PC-3 (cell line): ENCODE data around the gene FBLN1. TPM values are rescaled to one million over a fixed set of nuclear protein-coding genes. Genes with fewer than 3 reads are reported as not detected.

Source experiments
- ATAC-seq: fragments of 200-7000 bp; cut with Tn5 transposase; 2 replicates; pipeline ENCODE4 v1.9.1; 2020; ENCODE audit warnings: mild to moderate bottlenecking, moderate library complexity
- BruUV-seq: library from RNA; stranded (reverse); fragments of 400-500 nt; replicated peaks from 2 replicates; lab custom pipeline; 2021; lab: Mats Ljungman, UMichigan
- CTCF ChIA-PET: fragments of 300-600 bp; sonication (Branson Sonifier 250); formaldehyde crosslinking; loops from one replicate; lab custom pipeline; 2022; ENCODE audit warnings: antibody characterized with exemption; lab: Charles Lee
- POLR2A ChIA-PET: fragments of 300-600 bp; sonication (Branson Sonifier 250); formaldehyde crosslinking; loops from one replicate; lab custom pipeline; 2022; ENCODE audit warnings: antibody characterized with exemption; ENCODE audit not compliant: unreplicated experiment; lab: Charles Lee
- DNase-seq: peaks from one replicate; pipeline ENCODE4 v3.0.0-alpha.2; 2015
- H2AFZ ChIP-seq: fragments of 300-600 bp; sonication (generic); 2 replicates; pipeline ENCODE4 v1.6.0; 2016; ENCODE audit warnings: antibody characterized with exemption, low read length
- H3F3A ChIP-seq: fragments of 300-600 bp; sonication (generic); one replicate; pipeline ENCODE4 v1.6.0; 2017; ENCODE audit warnings: antibody characterized with exemption, low read length, control low read depth, mild to moderate bottlenecking; ENCODE audit not compliant: unreplicated experiment
- H3K27ac ChIP-seq: fragments of 300-600 bp; sonication (generic); 2 replicates; pipeline ENCODE4 v1.5.1; 2016; ENCODE audit warnings: mild to moderate bottlenecking, low read length
- H3K27me3 ChIP-seq: fragments of 300-600 bp; sonication (generic); 2 replicates; pipeline ENCODE4 v1.6.1; 2016; ENCODE audit warnings: low read length, mixed read lengths
- H3K36me3 ChIP-seq: fragments of 300-600 bp; sonication (generic); 2 replicates; pipeline ENCODE4 v1.6.1; 2016; ENCODE audit warnings: low read depth, mixed run types, low read length, mixed read lengths
- H3K4me1 ChIP-seq: fragments of 300-600 bp; sonication (generic); 2 replicates; pipeline ENCODE4 v1.5.1; 2016; ENCODE audit warnings: low read length; ENCODE audit not compliant: insufficient read depth
- H3K4me2 ChIP-seq: fragments of 300-600 bp; sonication (generic); 2 replicates; pipeline ENCODE4 v1.6.0; 2016; ENCODE audit warnings: low read length
- H3K4me3 ChIP-seq: fragments of 300-600 bp; sonication (generic); 2 replicates; pipeline ENCODE4 v1.5.1; 2016; ENCODE audit warnings: mild to moderate bottlenecking, low read length, mixed read lengths
- H3K79me2 ChIP-seq: fragments of 300-600 bp; sonication (generic); 2 replicates; pipeline ENCODE4 v1.6.1; 2017; ENCODE audit warnings: low read length, mixed read lengths
- H3K9ac ChIP-seq: fragments of 300-600 bp; sonication (generic); 2 replicates; pipeline ENCODE4 v1.6.0; 2016; ENCODE audit warnings: mild to moderate bottlenecking, low read length
- H3K9me2 ChIP-seq: fragments of 300-600 bp; sonication (generic); replicated peaks from 2 replicates; pipeline ENCODE4 v1.6.1; 2016; ENCODE audit warnings: mixed run types, low read length, mixed read lengths
- H3K9me3 ChIP-seq: fragments of 300-600 bp; sonication (generic); 2 replicates; pipeline ENCODE4 v1.6.1; 2016; ENCODE audit warnings: low read length, mixed read lengths
- H4K20me1 ChIP-seq: fragments of 300-600 bp; sonication (generic); 2 replicates; pipeline ENCODE4 v1.6.1; 2016; ENCODE audit warnings: low read length, mixed read lengths
- CTCF ChIP-seq: fragments of 300-600 bp; sonication (generic); conservative IDR thresholded peaks from 2 replicates; pipeline ENCODE4 v1.5.1; 2017; ENCODE audit warnings: antibody characterized with exemption, low read depth, mild to moderate bottlenecking, low read length
- EZH2 ChIP-seq: fragments of 300-600 bp; sonication (generic); IDR thresholded peaks from one replicate; pipeline ENCODE4 v1.6.1; 2017; ENCODE audit warnings: antibody characterized with exemption, mild to moderate bottlenecking, low read length; ENCODE audit not compliant: unreplicated experiment
- EZH2phosphoT487 ChIP-seq: fragments of 300-600 bp; sonication (generic); IDR thresholded peaks from 2 replicates; pipeline ENCODE4 v1.6.1; 2018; ENCODE audit warnings: mild to moderate bottlenecking, antibody characterized with exemption, low read length, borderline replicate concordance
- intact Hi-C: fragments of 100-400 bp; cut with micrococcal nuclease; formaldehyde crosslinking; loops from 2 replicates; pipeline ENCODE4 v1.9.0; 2023
- total RNA-seq: library from RNA; depleted of rRNA; stranded (reverse); fragments of >200 nt; gene quantifications from 2 replicates; pipeline ENCODE4 v1.2.3, GENCODE V29; 2014

The FBLN1 gene
- total RNA-seq, 1 experiment from 2014 or later, result 13.4 TPM

GRCh38 chr22:45477366-45478107 lies 25.1 kb upstream of the FBLN1 start:
- H3K4me3 ChIP-seq, result no peak overlapping the region
- no peak overlapping the region for H2AFZ ChIP-seq
- ATAC-seq, result no peak
- H4K20me1 ChIP-seq, result no peaks in the 10 kb centered on the region
- ChIA-PET CTCF (no interaction called here), POLR2A (no interaction called here)
- peak overlapping the region; percentile 16; the same call in 1 of the 2 replicates for H3K27ac ChIP-seq
- TF ChIP-seq EZH2phosphoT487 (no peak), CTCF (no peak), EZH2 (no peak)
- H3K9ac ChIP-seq, result no peak overlapping the region
- H3F3A ChIP-seq, result no peaks in the 10 kb centered on the region
- H3K4me1 ChIP-seq, result peaks cover 11% of the 10 kb centered on the region
- intact Hi-C loops, result no loop called here
- H3K9me2 ChIP-seq, result no peaks in the 10 kb centered on the region
- H3K79me2 ChIP-seq, result no peaks in the 10 kb centered on the region
- no TSS peak for BruUV-seq
- no peak for DNase-seq
- no peaks in the 10 kb centered on the region for H3K9me3 ChIP-seq
- H3K4me2 ChIP-seq, result no peak overlapping the region
- no peaks in the 10 kb centered on the region for H3K36me3 ChIP-seq
- no peaks in the 10 kb centered on the region for H3K27me3 ChIP-seq

DNA sequence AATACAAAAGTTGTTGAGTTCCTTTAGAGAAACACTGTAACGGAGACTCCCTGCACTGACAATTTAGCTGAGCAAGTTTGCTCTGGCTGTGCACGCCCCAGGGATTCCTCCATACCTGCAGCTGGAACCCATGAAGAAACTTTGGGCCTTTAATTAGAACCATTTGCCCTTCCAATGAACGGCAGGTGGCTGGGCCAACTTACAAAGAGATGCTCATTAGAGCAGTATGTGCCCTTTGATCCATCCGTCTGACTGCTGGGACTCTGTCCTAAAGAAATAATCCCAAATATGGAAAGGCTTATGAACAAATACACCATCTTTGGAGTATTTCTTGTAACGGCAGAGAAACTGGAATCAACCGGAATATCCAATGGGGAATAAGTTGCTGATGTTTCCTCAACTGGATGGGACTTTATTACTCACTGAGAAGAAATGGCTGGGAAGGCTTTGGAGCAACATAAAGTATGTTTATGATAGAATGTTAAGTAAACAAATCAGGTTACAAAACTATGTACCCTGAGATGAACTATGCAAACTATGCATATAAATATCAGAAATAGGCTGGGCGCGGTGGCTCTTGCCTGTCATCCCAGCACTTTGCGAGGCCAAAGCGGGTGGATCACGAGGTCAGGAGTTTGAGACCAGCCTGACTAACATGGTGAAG lies 24.4 kb upstream of the FBLN1 start:
- Histone ChIP-seq H3K4me1 (peaks cover 7% of the 10 kb centered on the region), H3K9me2 (no peaks in the 10 kb centered on the region), H2AFZ (no peak overlapping the region), H3K27me3 (no peaks in the 10 kb centered on the region), H3K79me2 (no peaks in the 10 kb centered on the region), H3K27ac (peak overlapping the region; percentile 32), H4K20me1 (no peaks in the 10 kb centered on the region), H3K36me3 (no peaks in the 10 kb centered on the region), H3K9ac (no peak overlapping the region), H3F3A (no peaks in the 10 kb centered on the region), H3K4me3 (no peak overlapping the region), H3K9me3 (no peaks in the 10 kb centered on the region), H3K4me2 (no peak overlapping the region)
- DNase-seq, result peak; percentile 83
- no TSS peak for BruUV-seq
- CTCF ChIA-PET, result no interaction called here
- peak; percentile 97 for ATAC-seq
- TF ChIP-seq EZH2phosphoT487, result no peak
- TF ChIP-seq CTCF, result no peak
- TF ChIP-seq EZH2, result no peak
- POLR2A ChIA-PET, result no interaction called here
- intact Hi-C loops, result no loop called here

DNA sequence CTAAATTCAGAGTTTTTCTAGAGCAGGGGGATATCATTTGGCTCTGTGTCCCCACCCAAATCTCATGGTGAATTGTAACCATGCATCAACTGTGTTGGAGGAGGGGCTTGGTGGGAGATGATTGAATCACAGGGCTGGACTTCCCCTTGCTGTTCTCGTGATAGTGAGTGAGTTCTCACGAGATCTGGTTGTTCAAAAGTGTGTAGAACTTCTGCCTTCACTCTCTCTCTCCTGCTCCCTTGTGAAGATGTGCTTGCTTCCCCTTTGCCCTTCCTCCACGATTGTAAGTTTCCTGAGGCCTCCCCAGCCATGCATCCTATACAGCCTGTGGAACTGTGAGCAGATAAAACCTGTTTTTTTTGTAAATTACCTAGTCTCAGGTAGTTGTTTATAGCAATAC lies 22.0 kb upstream of the FBLN1 start:
- no peak for ATAC-seq

More for the DNA sequence above, 22.0 kb upstream of the FBLN1 start:
- Histone ChIP-seq H4K20me1 (no peaks in the 10 kb centered on the region), H2AFZ (no peak overlapping the region), H3F3A (no peaks in the 10 kb centered on the region), H3K36me3 (no peaks in the 10 kb centered on the region), H3K4me3 (no peak overlapping the region), H3K27ac (no peak overlapping the region), H3K79me2 (no peaks in the 10 kb centered on the region), H3K9ac (no peak overlapping the region), H3K9me3 (no peaks in the 10 kb centered on the region), H3K4me2 (no peak overlapping the region), H3K27me3 (no peaks in the 10 kb centered on the region), H3K4me1 (peaks cover 7% of the 10 kb centered on the region), H3K9me2 (no peaks in the 10 kb centered on the region)
- DNase-seq, result no peak
- BruUV-seq, result no TSS peak
- POLR2A ChIA-PET, result no interaction called here
- CTCF ChIA-PET, result no interaction called here
- intact Hi-C loops, result no loop called here
- TF ChIP-seq EZH2phosphoT487 (no peak), CTCF (no peak), EZH2 (no peak)
